HCT116 (cell line): ENCODE measurements around the gene SPOP. TPM values are rescaled to one million over a fixed set of nuclear protein-coding genes. Genes with fewer than 3 reads are reported as not detected.

Experiments used
- ATAC-seq: fragments of 200-7000 bp; cut with Tn5 transposase; 2 replicates; pipeline ENCODE4 v1.9.1; 2020; ENCODE audit warnings: mild to moderate bottlenecking, moderate library complexity
- BruUV-seq: library from RNA; stranded (reverse); fragments of 400-500 nt; replicated peaks from 2 replicates; lab custom pipeline; 2021; lab: Mats Ljungman, UMichigan
- CTCF ChIA-PET: fragments of 300-600 bp; sonication (Branson Sonifier 250); formaldehyde crosslinking; loops from one replicate; lab custom pipeline; 2021; ENCODE audit warnings: antibody characterized with exemption; lab: Charles Lee
- POLR2A ChIA-PET: fragments of 300-600, 350-600 bp; sonication (Branson Sonifier 250); formaldehyde crosslinking; loops from one replicate; lab custom pipeline; 2021; ENCODE audit warnings: antibody characterized with exemption; lab: Charles Lee
- RAD21 ChIA-PET, 2 experiments: fragments of 300-600 bp; sonication (Branson Sonifier 250); formaldehyde crosslinking; loops; one replicate each; lab custom pipeline; 2023; ENCODE audit warnings: low total read pairs in 2 of 2; ENCODE audit not compliant: uncharacterized antibody in 2 of 2, unreplicated experiment in 2 of 2, low non-redundant PET in 1 of 2; lab: Charles Lee
- DNase-seq: peaks from one replicate; pipeline ENCODE4 v3.0.0-alpha.2; 2010; ENCODE audit warnings: low read depth, low spot score
- H2AFZ ChIP-seq: fragments of 200-600 bp; shearing (Covaris generic), sonication (generic); 2 replicates; pipeline ENCODE4 v1.6.1; 2017; ENCODE audit warnings: low read depth, mixed run types, mixed read lengths, antibody characterized with exemption, low read length; ENCODE audit not compliant: poor library complexity, severe bottlenecking
- H3K27ac ChIP-seq: 2 replicates; pipeline ENCODE4 v1.5.1; 2012; ENCODE audit warnings: low read depth, low read length
- H3K27me3 ChIP-seq: fragments of 200-600 bp; sonication (generic); 2 replicates; pipeline ENCODE4 v1.6.1; 2016; ENCODE audit warnings: mixed run types, low read length, mixed read lengths; ENCODE audit not compliant: insufficient read depth
- H3K36me3 ChIP-seq, 2 experiments: fragments of 200-500 bp in 1 of 2; fragments of 200-600 bp in 1 of 2; sonication (Bioruptor generic) in 1 of 2; sonication (generic) in 1 of 2; 2 replicates each; pipeline versions ENCODE4 v1.5.1 to v1.6.1; 2014 to 2016; ENCODE audit warnings: low read length in 2 of 2, inconsistent platforms in 1 of 2, mixed read lengths in 1 of 2, mixed run types in 1 of 2; ENCODE audit not compliant: insufficient read depth in 2 of 2, control insufficient read depth in 1 of 2
- H3K4me1 ChIP-seq, 2 experiments: fragments of 200-600 bp in 1 of 2; sonication (generic) in 1 of 2; 2 replicates each; pipeline versions ENCODE4 v1.5.1 to v1.6.1; 2012 to 2017; ENCODE audit warnings: low read length in 2 of 2, inconsistent platforms in 1 of 2, mild to moderate bottlenecking in 1 of 2, mixed read lengths in 1 of 2, mixed run types in 1 of 2, moderate library complexity in 1 of 2; ENCODE audit not compliant: insufficient read depth in 2 of 2, control insufficient read depth in 1 of 2
- H3K4me2 ChIP-seq: fragments of 200-600 bp; sonication (generic); 2 replicates; pipeline ENCODE4 v1.6.1; 2017; ENCODE audit warnings: mixed run types, low read length, mixed read lengths
- H3K4me3 ChIP-seq, 2 experiments: fragments of 200-600 bp in 1 of 2; sonication (generic) in 1 of 2; replicated peaks in 1 of 2; 2 replicates each; pipeline ENCODE4 v1.5.1; 2011 to 2016; ENCODE audit warnings: low read length in 2 of 2, control low read depth in 1 of 2, low read depth in 1 of 2, mild to moderate bottlenecking in 1 of 2, mixed read lengths in 1 of 2, mixed run types in 1 of 2
- H3K79me2 ChIP-seq: fragments of 200-600 bp; sonication (generic); 2 replicates; pipeline ENCODE4 v1.6.1; 2017; ENCODE audit warnings: mild to moderate bottlenecking, mixed run types, low read length, moderate library complexity, mixed read lengths; ENCODE audit not compliant: insufficient read depth
- H3K9ac ChIP-seq: fragments of 200-600 bp; sonication (generic); 2 replicates; pipeline ENCODE4 v1.6.1; 2016; ENCODE audit warnings: low read length, mixed read lengths
- H3K9me2 ChIP-seq: fragments of 200-600 bp; sonication (generic), shearing (Covaris generic); 2 replicates; pipeline ENCODE4 v1.6.1; 2017; ENCODE audit warnings: mixed run types, mild to moderate bottlenecking, moderate library complexity; ENCODE audit not compliant: insufficient read depth
- H3K9me3 ChIP-seq, 2 experiments: fragments of 200-500 bp in 1 of 2; fragments of 200-600 bp in 1 of 2; sonication (Bioruptor generic) in 1 of 2; sonication (generic) in 1 of 2; 2 replicates each; pipeline ENCODE4 v1.6.1; 2014 to 2017; ENCODE audit warnings: low read length in 2 of 2, mixed read lengths in 2 of 2, inconsistent platforms in 1 of 2, low read depth in 1 of 2, mild to moderate bottlenecking in 1 of 2, mixed run types in 1 of 2, moderate library complexity in 1 of 2; ENCODE audit not compliant: control insufficient read depth in 1 of 2, insufficient read depth in 1 of 2
- H4K20me1 ChIP-seq: fragments of 200-600 bp; sonication (generic), shearing (Covaris generic); 2 replicates; pipeline ENCODE4 v1.6.1; 2017; ENCODE audit warnings: mixed run types, mild to moderate bottlenecking, moderate library complexity; ENCODE audit not compliant: insufficient read depth
- ATF3 ChIP-seq: IDR thresholded peaks from 2 replicates; pipeline ENCODE4 v1.6.1; 2012
- CBX3 ChIP-seq: IDR thresholded peaks from 2 replicates; pipeline ENCODE4 v1.6.1; 2012; ENCODE audit warnings: low read depth
- CEBPB ChIP-seq: IDR thresholded peaks from 2 replicates; pipeline ENCODE4 v1.6.1; 2012; ENCODE audit warnings: low read depth
- CTCF ChIP-seq, 3 experiments: fragments of 200-600 bp in 1 of 3; sonication (generic) in 1 of 3; IDR thresholded peaks in 2 of 3; conservative IDR thresholded peaks in 1 of 3; 2 replicates each; pipeline ENCODE4 v1.5.1; 2012 to 2017; ENCODE audit warnings: low read depth in 2 of 3, low read length in 2 of 3, antibody characterized with exemption in 1 of 3, borderline replicate concordance in 1 of 3, control low read depth in 1 of 3, mild to moderate bottlenecking in 1 of 3, mixed read lengths in 1 of 3, mixed run types in 1 of 3, moderate library complexity in 1 of 3; ENCODE audit not compliant: insufficient read depth in 1 of 3
- ELF1 ChIP-seq: IDR thresholded peaks from 2 replicates; pipeline ENCODE4 v1.6.1; 2012; ENCODE audit warnings: low read depth, borderline replicate concordance
- EZH2 ChIP-seq: fragments of 200-600 bp; sonication (generic); IDR thresholded peaks from 2 replicates; pipeline ENCODE4 v1.6.1; 2017; ENCODE audit warnings: antibody characterized with exemption, mixed run types
- JUND ChIP-seq: IDR thresholded peaks from 2 replicates; pipeline ENCODE4 v1.6.1; 2012
- MAX ChIP-seq: IDR thresholded peaks from 2 replicates; pipeline ENCODE4 v1.6.1; 2012
- POLR2A ChIP-seq: IDR thresholded peaks from 2 replicates; pipeline ENCODE4 v1.7.0; 2011; ENCODE audit warnings: borderline replicate concordance; ENCODE audit not compliant: insufficient read depth, insufficient read length; ENCODE audit errors: extremely low read depth
- POLR2AphosphoS5 ChIP-seq: IDR thresholded peaks from 2 replicates; pipeline ENCODE4 v1.6.1; 2011; ENCODE audit warnings: mild to moderate bottlenecking, low read depth, low read length, moderate library complexity
- RAD21 ChIP-seq: IDR thresholded peaks from 2 replicates; pipeline ENCODE4 v1.6.1; 2012; ENCODE audit warnings: low read depth, mild to moderate bottlenecking
- REST ChIP-seq: IDR thresholded peaks from 2 replicates; pipeline ENCODE4 v1.6.1; 2012; ENCODE audit warnings: low read depth
- SIN3A ChIP-seq: IDR thresholded peaks from 2 replicates; pipeline ENCODE4 v1.6.1; 2012; ENCODE audit warnings: low read depth
- SP1 ChIP-seq: IDR thresholded peaks from 2 replicates; pipeline ENCODE4 v1.6.1; 2012; ENCODE audit warnings: low read depth
- TCF7L2 ChIP-seq: IDR thresholded peaks from 2 replicates; pipeline ENCODE4 v1.7.0; 2011; ENCODE audit warnings: borderline replicate concordance, inconsistent platforms; ENCODE audit not compliant: insufficient read depth, insufficient read length; ENCODE audit errors: extremely low read depth
- YY1 ChIP-seq: IDR thresholded peaks from 2 replicates; pipeline ENCODE4 v1.6.1; 2011; ENCODE audit warnings: low read length, low read depth, moderate library complexity, mild to moderate bottlenecking; ENCODE audit not compliant: insufficient replicate concordance; ENCODE audit errors: extremely low read depth
- ZBTB33 ChIP-seq: IDR thresholded peaks from 2 replicates; pipeline ENCODE4 v1.6.1; 2011; ENCODE audit warnings: mild to moderate bottlenecking, low read length, moderate library complexity; ENCODE audit not compliant: insufficient replicate concordance; ENCODE audit errors: extremely low read depth
- ZFX ChIP-seq: fragments of 450-650 bp; IDR thresholded peaks from 2 replicates; pipeline ENCODE4 v1.6.1; 2017
- ZNF274 ChIP-seq: fragments of 200-500 bp; sonication (Bioruptor generic); IDR thresholded peaks from 2 replicates; pipeline ENCODE4 v1.6.1; 2014; ENCODE audit warnings: mild to moderate bottlenecking, low read depth, low read length, inconsistent platforms
- intact Hi-C: fragments of 100-400 bp; cut with micrococcal nuclease; formaldehyde crosslinking; loops from 2 replicates; pipeline ENCODE4 v1.10.0; 2022
- total RNA-seq: library from RNA; stranded (reverse); gene quantifications from one replicate; pipeline ENCODE4 v1.2.1, GENCODE V29; 2021; ENCODE audit not compliant: unreplicated experiment

Gene SPOP
- total RNA-seq, 1 experiment from 2014 or later = 85.1 TPM

GRCh38 chr17:49597928-49598655 lies 79.8 kb downstream of the SPOP start:
- no TSS peak for BruUV-seq
- no peaks in the 10 kb centered on the region for H3K9me2 ChIP-seq
- H3K4me2 ChIP-seq = no peak overlapping the region
- no peak overlapping the region for H3K27ac ChIP-seq
- H3K36me3 ChIP-seq = peaks cover 22 to 34% of the 10 kb centered on the region in 2 experiments
- CTCF ChIA-PET = interaction anchor here (1.3 kb wide), 1 partner anchor 28 kb away, joined by 4 read pairs; no protein-coding TSS in a partner anchor
- H3K27me3 ChIP-seq = no peaks in the 10 kb centered on the region
- POLR2A ChIA-PET = no interaction called here
- no peak overlapping the region for H3K4me3 ChIP-seq
- no peaks in the 10 kb centered on the region for H3K4me1 ChIP-seq
- TF ChIP-seq REST (no peak), ZNF274 (no peak), POLR2AphosphoS5 (no peak), CBX3 (no peak), YY1 (no peak), ZBTB33 (no peak), ELF1 (no peak), CTCF (IDR thresholded peaks at IDR 0.05 in 2 of 3, conservative IDR thresholded peaks at IDR 0.05 in 1 of 3; ENCODE audit: borderline replicate concordance in 1 of 3, insufficient read depth in 1 of 3, low read depth in 2 of 3, low read length in 2 of 3) (no peak), POLR2A (no peak), SP1 (no peak), ZFX (no peak), RAD21 (no peak), JUND (no peak), CEBPB (no peak), EZH2 (no peak), SIN3A (no peak), TCF7L2 (no peak), MAX (no peak), ATF3 (no peak)
- H4K20me1 ChIP-seq = no peaks in the 10 kb centered on the region
- RAD21 ChIA-PET = no interaction called here
- H3K9me3 ChIP-seq = no peaks in the 10 kb centered on the region
- H3K9ac ChIP-seq = no peak overlapping the region
- intact Hi-C loops = no loop called here
- no peak for DNase-seq
- ATAC-seq = no peak
- no peak overlapping the region for H2AFZ ChIP-seq
- no peaks in the 10 kb centered on the region for H3K79me2 ChIP-seq
